Measurements from ENCODE around the gene TGFB2. TPM values are rescaled to one million over a fixed set of nuclear protein-coding genes. Genes with fewer than 3 reads are reported as not detected.

TGFB2 gene
- total and polyA plus RNA-seq, 2 experiments from 2014 or later, result 13.6 to 17.1 TPM

GRCh38 chr1:218454700-218455282, 109.7 kb downstream of the TGFB2 start:
- Histone ChIP-seq H3K36me3 (replicated peaks; ENCODE audit: insufficient read depth, low read depth) (no peaks in the 10 kb centered on the region), H4K20me1 (ENCODE audit: insufficient read depth, poor library complexity, severe bottlenecking) (no peaks in the 10 kb centered on the region), H3K9me3 (ENCODE audit: low read depth) (no peaks in the 10 kb centered on the region), H3K27ac (no peak overlapping the region), H3K4me3 (no peak overlapping the region), H3K4me2 (no peak overlapping the region), H3K79me2 (no peaks in the 10 kb centered on the region), H2AFZ (no peak overlapping the region), H3K9me2 (replicated peaks; ENCODE audit: insufficient read depth) (no peaks in the 10 kb centered on the region), H3K4me1 (ENCODE audit: insufficient read depth) (peaks cover 11% of the 10 kb centered on the region), H3K27me3 (no peaks in the 10 kb centered on the region)
- TF ChIP-seq CTCF (IDR thresholded peaks at IDR 0.05; ENCODE audit: poor library complexity), result no peak
- DNase-seq (ENCODE audit: low spot score), result no peak
- 84% methylated on average over 2 of the region's 2 CpGs for WGBS (ENCODE audit: low lambda C conversion rate, missing lambda C conversion rate)

- H4K20me1 ChIP-seq (ENCODE audit: insufficient read depth, poor library complexity, severe bottlenecking), result no peaks in the 10 kb centered on the region
- TF ChIP-seq CTCF (IDR thresholded peaks at IDR 0.05; ENCODE audit: poor library complexity) (no peak), EZH2 (IDR thresholded peaks at IDR 0.05; ENCODE audit: borderline replicate concordance) (no peak), EZH2phosphoT487 (IDR thresholded peaks at IDR 0.05; ENCODE audit: low read depth, severe bottlenecking, unreplicated experiment) (no peak)
- no peaks in the 10 kb centered on the region for H3K36me3 ChIP-seq (replicated peaks; ENCODE audit: insufficient read depth, low read depth)
- peaks cover 12% of the 10 kb centered on the region for H3K4me1 ChIP-seq (ENCODE audit: insufficient read depth)
- no peak overlapping the region for H3K4me3 ChIP-seq
- H3K79me2 ChIP-seq, result no peaks in the 10 kb centered on the region
- H2AFZ ChIP-seq, result no peak overlapping the region
- H3K27me3 ChIP-seq, result no peaks in the 10 kb centered on the region
- no peak overlapping the region for H3K4me2 ChIP-seq
- no peak overlapping the region for H3K27ac ChIP-seq
- H3K9me3 ChIP-seq (ENCODE audit: low read depth), result no peaks in the 10 kb centered on the region
- DNase-seq (ENCODE audit: low spot score), result no peak
- H3K9me2 ChIP-seq (replicated peaks; ENCODE audit: insufficient read depth), result no peaks in the 10 kb centered on the region
- 90% methylated on average over 3 of the region's 3 CpGs for WGBS (ENCODE audit: low lambda C conversion rate, missing lambda C conversion rate)
These were observed 111.3 kb downstream of the TGFB2 start for GRCh38 chr1:218456444-218456843.

- H2AFZ ChIP-seq, result peak overlapping the region; percentile 29
- peak overlapping the region; percentile 67 for H3K27ac ChIP-seq
- H3K9me3 ChIP-seq (ENCODE audit: low read depth), result no peaks in the 10 kb centered on the region
- WGBS (ENCODE audit: low lambda C conversion rate, missing lambda C conversion rate), result 92% methylated on average over 8 of the region's 8 CpGs
- H3K4me1 ChIP-seq (ENCODE audit: insufficient read depth), result peaks cover 12% of the 10 kb centered on the region
- H4K20me1 ChIP-seq (ENCODE audit: insufficient read depth, poor library complexity, severe bottlenecking), result no peaks in the 10 kb centered on the region
- no peaks in the 10 kb centered on the region for H3K27me3 ChIP-seq
- H3K4me3 ChIP-seq, result no peak overlapping the region
- H3K36me3 ChIP-seq (replicated peaks; ENCODE audit: insufficient read depth, low read depth), result no peaks in the 10 kb centered on the region
- H3K9me2 ChIP-seq (replicated peaks; ENCODE audit: insufficient read depth), result no peaks in the 10 kb centered on the region
- no peak for TF ChIP-seq EZH2 (IDR thresholded peaks at IDR 0.05; ENCODE audit: borderline replicate concordance)
- TF ChIP-seq CTCF (IDR thresholded peaks at IDR 0.05; ENCODE audit: poor library complexity), result no peak
- TF ChIP-seq EZH2phosphoT487 (IDR thresholded peaks at IDR 0.05; ENCODE audit: low read depth, severe bottlenecking, unreplicated experiment), result no peak
- no peaks in the 10 kb centered on the region for H3K79me2 ChIP-seq
- H3K4me2 ChIP-seq, result peak overlapping the region; percentile 22
- DNase-seq (ENCODE audit: low spot score), result no peak
These were observed 114.3 kb downstream of the TGFB2 start for GRCh38 chr1:218459450-218459849.
